ENCODE data around the gene ATP5F1A. TPM values are rescaled to one million over a fixed set of nuclear protein-coding genes. Genes with fewer than 3 reads are reported as not detected.

The ATP5F1A gene
- total and polyA plus RNA-seq, 8 donors = 89.3 to 223 (median 198) TPM

GRCh38 chr18:46060359-46060841 is 37.7 kb downstream of the ATP5F1A start:
- Histone ChIP-seq H3K36me3 (no peaks in the 10 kb centered on the region), H3K9me3 (no peaks in the 10 kb centered on the region), H3K4me3 (no peak overlapping the region), H3K4me1 (no peaks in the 10 kb centered on the region), H3K27me3 (no peaks in the 10 kb centered on the region), H3K27ac (no peak overlapping the region)
- no peak for ATAC-seq
- intact Hi-C loops (cut with DNase I) = no loop called here
- WGBS, 2 donors = 89 to 95% methylated on average over 3 of the region's 3 CpGs
- TF ChIP-seq CTCF (IDR thresholded peaks at IDR 0.05) = no peak
- FAIRE-seq = no peak
- DNase-seq = no peak

GRCh38 chr18:46055838-46056230 is 42.3 kb downstream of the ATP5F1A start:
- peaks cover 3 to 12% (median 8%) of the 10 kb centered on the region in 3 donors for H3K4me1 ChIP-seq
- TF ChIP-seq CTCF (IDR thresholded peaks at IDR 0.05) = no peak
- no peaks in the 10 kb centered on the region for H3K9me3 ChIP-seq
- no peaks in the 10 kb centered on the region for H3K36me3 ChIP-seq
- DNase-seq (no peak), ATAC-seq (no peak), FAIRE-seq (no peak)
- H3K4me3 ChIP-seq = no peak overlapping the region
- intact Hi-C loops (cut with DNase I) = no loop called here
- no peaks in the 10 kb centered on the region for H3K27me3 ChIP-seq
- 65 to 67% methylated on average over 4 of the region's 4 CpGs for WGBS, 2 donors
- no peak overlapping the region for H3K27ac ChIP-seq

GRCh38 chr18:46054956-46055837 is 42.9 kb downstream of the ATP5F1A start:
- TF ChIP-seq CTCF (IDR thresholded peaks at IDR 0.05) = no peak
- DNase-seq (no peak), ATAC-seq (no peak), FAIRE-seq (no peak)
- Histone ChIP-seq H3K27ac (no peak overlapping the region), H3K9me3 (no peaks in the 10 kb centered on the region), H3K27me3 (no peaks in the 10 kb centered on the region), H3K4me3 (no peak overlapping the region), H3K36me3 (no peaks in the 10 kb centered on the region), H3K4me1 (peaks cover 3 to 12% (median 8%) of the 10 kb centered on the region in 3 donors)
- WGBS, 2 donors = 78 to 83% methylated on average over 6 of the region's 6 CpGs
- intact Hi-C loops (cut with DNase I) = no loop called here

GRCh38 chr18:46053368-46054095 is 44.6 kb downstream of the ATP5F1A start:
- Histone ChIP-seq H3K9me3 (no peaks in the 10 kb centered on the region), H3K4me3 (no peak overlapping the region), H3K4me1 (peaks cover 3 to 12% (median 8%) of the 10 kb centered on the region in 3 donors), H3K36me3 (no peaks in the 10 kb centered on the region), H3K27ac (no peak overlapping the region), H3K27me3 (no peaks in the 10 kb centered on the region)
- TF ChIP-seq CTCF (IDR thresholded peaks at IDR 0.05) = no peak
- 91 to 94% methylated on average over 6 of the region's 6 CpGs for WGBS, 2 donors
- ATAC-seq (no peak), FAIRE-seq (no peak), DNase-seq (no peak)
- intact Hi-C loops (cut with DNase I) = no loop called here

Measured in pancreas (tissue), 10 donors.